DOHH2 (cell line): ENCODE results near the gene EPHB1.

Source experiments
- EZH2phosphoT487 ChIP-seq: fragments of 200-600 bp; sonication (generic); IDR thresholded peaks from 2 replicates; pipeline ENCODE4 v1.6.1; 2017; ENCODE audit warnings: borderline replicate concordance, mild to moderate bottlenecking, antibody characterized with exemption, low read length, moderate library complexity, mixed read lengths
- TF ChIP-seq, protein P1 (sequence below): fragments of 200-600 bp; sonication (generic); IDR thresholded peaks from one replicate; pipeline ENCODE4 v1.5.1; 2014; ENCODE audit warnings: antibody characterized with exemption, mild to moderate bottlenecking, low read depth, low read length; ENCODE audit not compliant: poor library complexity, severe bottlenecking

DNA sequence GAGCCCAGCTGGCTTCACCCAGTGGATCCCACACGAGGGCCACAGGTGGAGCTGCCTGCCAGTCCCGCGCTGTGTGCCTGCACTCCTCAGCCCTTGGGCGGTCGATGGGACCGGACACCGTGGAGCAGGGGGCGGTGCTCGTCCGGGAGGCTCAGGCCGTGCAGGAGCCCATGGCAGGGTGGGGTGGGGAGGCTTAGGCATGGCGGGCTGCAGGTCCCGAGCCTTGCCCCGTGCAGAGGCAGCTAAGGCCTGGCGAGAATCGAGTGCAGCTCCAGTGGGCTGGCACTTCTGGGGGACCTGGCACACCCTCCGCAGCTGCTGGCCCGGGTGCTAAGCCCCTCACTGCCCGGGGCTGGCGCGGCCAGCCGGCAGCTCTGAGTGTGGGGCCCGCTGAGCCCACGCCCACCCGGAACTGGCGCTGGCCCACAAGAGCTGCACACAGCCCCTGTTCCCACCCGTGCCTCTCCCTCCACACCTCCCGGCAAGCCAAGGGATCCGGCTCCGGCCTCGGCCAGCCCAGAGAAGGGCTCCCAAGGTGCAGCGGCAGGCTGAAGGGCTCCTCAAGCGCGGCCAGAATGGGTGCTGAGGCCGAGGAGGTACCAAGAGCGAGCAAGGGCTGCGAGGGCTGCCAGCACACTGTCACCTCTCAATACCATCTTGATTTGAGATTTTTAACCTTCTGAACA, 121.4 kb downstream of the EPHB1 start:
- TF ChIP-seq, protein P1, sequence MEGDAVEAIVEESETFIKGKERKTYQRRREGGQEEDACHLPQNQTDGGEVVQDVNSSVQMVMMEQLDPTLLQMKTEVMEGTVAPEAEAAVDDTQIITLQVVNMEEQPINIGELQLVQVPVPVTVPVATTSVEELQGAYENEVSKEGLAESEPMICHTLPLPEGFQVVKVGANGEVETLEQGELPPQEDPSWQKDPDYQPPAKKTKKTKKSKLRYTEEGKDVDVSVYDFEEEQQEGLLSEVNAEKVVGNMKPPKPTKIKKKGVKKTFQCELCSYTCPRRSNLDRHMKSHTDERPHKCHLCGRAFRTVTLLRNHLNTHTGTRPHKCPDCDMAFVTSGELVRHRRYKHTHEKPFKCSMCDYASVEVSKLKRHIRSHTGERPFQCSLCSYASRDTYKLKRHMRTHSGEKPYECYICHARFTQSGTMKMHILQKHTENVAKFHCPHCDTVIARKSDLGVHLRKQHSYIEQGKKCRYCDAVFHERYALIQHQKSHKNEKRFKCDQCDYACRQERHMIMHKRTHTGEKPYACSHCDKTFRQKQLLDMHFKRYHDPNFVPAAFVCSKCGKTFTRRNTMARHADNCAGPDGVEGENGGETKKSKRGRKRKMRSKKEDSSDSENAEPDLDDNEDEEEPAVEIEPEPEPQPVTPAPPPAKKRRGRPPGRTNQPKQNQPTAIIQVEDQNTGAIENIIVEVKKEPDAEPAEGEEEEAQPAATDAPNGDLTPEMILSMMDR: no peak
- TF ChIP-seq EZH2phosphoT487: no peak
